ENCODE results near the gene MRPL4.
"Not testable (repeated sequence)": the region's sequence is repeated elsewhere in the genome, so short reads cannot be mapped to it uniquely, and the experiment has no call there.

Gene MRPL4

DNA sequence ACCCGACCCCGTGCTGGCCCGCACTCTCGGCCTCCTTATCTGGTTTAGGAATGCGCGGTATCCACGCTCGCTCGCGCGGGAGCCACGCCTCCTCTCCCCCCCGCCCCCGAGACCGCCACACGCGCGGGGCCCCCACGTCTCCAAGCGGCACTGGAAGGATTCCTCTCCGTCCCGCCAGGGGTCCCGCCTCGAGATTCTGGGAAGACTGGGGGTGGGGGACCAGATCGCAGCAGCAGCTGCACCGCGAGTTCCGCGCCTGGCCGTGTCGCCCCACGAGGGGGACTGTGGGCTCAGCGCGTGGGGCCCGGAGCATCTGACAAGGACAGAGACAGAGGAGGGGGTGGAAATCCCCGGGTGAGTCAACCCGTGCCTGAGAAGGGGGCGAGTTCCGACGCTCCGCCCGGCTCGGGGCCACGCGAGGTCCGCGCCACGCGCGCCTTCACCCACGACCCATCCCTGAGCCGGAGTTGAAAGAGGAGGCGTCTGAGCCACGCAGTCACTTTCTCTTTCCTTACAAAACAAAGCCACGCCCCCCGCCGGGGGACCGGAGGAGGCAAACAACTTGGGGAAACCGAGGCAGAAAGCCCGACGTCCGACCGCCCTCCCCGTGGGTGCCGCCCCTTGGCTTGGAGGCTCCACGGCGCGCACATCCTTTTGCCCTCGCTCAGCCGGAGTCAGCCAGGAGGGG is 21.7 kb upstream of the MRPL4 start:
- no peak for DNase-seq (ENCODE audit: low spot score)

GRCh38 chr19:10230861-10231611 is 21.0 kb upstream of the MRPL4 start, which contains the start of gene S1PR2:
Gene S1PR2 (minus strand): TSS chr19:10231331. CDS start chr19:10224905, 6,426 bp downstream.
- DNase-seq (ENCODE audit: low spot score) = peak; percentile 66

DNA sequence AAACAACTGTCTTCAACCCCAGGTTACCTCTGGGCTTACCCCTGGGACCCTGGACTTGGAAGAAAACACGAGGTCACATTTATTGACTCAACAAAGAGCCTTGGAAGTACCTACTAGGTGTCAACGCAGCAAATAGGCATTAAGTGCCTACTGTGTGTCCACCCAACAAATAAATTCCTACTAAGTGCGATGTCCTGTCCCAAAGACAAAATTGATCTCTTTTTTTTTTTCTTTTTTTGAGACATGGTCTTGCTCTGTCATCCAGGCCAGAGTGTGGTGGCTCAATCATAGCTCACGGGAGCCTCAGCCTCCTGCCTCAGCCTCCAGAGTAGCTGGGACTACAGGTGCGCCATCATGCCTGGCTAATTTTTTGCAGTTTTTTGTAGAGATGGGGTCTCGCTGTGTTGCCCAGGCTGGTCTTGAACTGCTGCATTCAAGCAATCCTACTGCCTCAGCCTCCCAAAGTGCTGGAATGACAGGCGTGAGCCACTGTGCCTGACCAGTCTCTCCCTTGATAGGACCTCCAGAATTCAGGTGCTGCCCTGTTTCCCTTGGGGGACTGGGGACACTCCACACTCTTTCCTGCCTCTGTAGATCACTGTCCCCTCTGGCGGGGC is 20.3 kb upstream of the MRPL4 start:
- DNase-seq (ENCODE audit: low spot score) = no peak

DNA sequence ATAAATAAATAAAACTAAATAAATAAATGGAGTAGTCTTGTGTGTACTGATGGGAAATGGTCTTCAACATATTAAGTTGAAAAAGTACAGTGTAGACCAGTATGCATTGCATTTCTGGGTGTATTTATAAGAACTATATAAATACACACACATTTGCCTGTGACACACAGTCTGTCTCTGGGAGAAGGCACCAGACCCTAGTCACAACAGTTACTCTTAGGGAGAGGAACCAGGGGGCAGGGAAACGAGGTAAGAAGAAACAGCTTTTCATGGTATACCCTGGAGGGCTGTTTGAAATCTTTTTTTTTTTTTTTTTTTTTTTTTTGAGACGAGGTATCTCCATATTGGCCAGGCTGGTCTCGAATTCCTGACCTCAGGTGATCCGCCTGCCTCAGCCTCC is 18.1 kb upstream of the MRPL4 start:
- no peak for DNase-seq (ENCODE audit: low spot score)

DNA sequence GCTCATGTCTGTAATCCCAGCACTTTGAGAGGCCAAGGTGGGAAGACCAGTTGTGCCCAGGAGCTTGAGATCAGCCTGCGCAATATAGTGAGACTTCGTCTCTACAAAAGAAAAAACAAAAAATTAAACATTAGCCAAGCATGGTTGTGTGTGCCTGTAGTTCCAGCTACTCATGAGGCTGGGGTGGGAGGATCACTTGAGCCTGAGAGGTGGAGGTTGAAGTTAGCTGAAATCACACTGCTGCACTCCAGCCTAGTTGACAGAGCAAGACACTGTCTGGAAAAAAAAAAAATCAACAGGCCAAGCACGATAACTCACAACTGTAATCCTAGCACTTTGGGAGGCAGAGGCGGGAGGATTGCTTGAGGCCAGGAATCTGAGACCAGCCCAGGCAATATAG is 17.0 kb upstream of the MRPL4 start:
- no peak for DNase-seq (ENCODE audit: low spot score)

GRCh38 chr19:10235409-10235808 is 16.6 kb upstream of the MRPL4 start:
- DNase-seq (ENCODE audit: low spot score) = not testable (repeated sequence)

GRCh38 chr19:10237702-10238101 is 14.3 kb upstream of the MRPL4 start:
- DNase-seq (ENCODE audit: low spot score) = no peak

DNA sequence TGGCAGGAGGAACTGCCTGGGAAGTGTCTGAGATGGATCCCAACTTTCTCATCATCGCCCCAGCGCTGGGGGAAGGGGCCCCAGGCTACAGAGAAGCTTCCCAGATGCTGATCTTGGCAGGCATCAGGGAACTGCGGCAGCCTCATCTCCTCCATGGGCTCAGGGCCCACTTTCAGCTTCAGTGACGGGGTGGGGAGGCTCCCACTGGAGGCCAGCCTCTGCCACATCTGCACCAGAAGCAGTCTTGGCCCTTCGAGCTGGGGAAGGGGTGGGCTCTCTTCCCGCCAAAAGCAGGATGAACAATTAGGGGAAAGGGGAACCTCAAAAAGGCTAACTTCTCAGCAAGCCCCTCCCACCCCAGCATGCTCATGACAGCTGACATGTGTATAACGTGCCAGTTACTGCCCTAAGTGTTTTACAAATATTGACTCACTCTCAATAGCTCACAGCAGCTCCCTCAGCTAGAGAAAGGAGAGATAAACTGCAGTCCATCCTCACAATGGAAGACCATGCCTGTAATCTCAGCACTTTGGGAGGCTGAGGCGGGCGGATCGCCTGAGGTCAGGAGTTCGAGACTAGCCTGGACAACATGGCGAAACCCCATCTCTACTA is 13.7 kb upstream of the MRPL4 start:
- no peak for DNase-seq (ENCODE audit: low spot score)

DNA sequence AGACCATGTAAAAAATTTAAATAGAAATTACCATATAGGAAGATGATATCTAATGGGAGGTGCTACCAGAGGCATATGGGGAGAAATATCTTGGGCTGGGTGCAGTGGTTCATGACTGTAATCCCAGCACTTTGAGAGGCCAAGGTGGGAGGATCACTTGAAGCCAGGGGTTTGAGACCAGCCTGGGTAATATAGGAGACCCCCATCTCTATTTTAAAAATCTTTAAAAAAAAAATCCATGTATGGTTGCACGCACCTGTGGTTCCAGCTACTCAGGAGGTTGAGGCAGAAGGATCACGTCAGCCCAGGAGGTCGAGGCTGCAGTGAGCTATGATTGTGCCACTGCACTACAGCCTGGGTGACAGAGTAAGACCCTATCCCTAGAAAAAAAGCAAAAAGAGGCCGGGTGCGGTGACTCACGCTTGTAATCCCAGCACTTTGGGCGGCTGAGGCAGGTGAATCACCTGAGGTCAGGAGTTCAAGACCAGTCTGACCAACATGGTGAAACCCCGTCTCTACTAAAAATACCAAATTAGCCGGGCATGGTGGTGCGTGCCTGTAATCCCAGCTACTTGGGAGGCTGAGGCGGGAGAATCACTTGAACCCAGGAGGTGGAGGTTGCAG is 10.1 kb upstream of the MRPL4 start:
- not testable (repeated sequence) for DNase-seq (ENCODE audit: low spot score)

GRCh38 chr19:10243606-10244005 is 8.4 kb upstream of the MRPL4 start:
- DNase-seq (ENCODE audit: low spot score) = no peak

DNA sequence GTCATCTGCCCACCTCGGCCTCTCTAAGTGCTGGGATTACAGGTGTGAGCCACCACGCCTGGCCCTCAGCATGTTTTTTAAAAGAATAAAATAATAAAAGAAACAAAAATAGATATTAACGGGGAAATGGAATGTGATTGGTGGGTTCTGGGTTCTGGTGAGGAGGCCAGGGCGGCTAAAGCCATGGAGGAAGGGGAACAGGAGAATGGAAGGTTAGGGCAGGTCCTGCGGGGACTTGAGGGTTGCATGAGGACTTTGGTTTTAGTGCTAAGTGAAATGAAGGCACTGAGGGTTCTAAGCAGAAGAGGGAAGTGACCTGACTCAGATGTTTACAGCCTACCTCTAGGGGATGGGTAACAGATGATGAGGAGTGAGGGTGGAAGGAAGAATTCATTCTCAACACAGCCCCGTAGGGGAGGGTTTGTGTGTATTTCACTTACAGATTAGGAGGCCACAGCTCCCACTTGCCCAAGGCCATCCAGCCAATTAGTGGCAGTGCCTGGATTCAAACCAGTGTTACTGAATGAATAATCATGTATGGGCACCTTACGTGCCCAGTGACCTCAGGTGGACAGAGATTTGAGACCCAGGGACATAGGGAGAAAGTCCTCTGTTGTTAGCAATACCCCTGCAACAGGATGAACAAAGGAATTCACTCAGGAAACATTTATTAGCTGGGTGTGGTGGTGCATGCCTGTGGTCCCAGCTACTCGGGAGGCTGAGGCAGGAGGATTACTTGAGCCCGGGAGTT is 6.7 kb upstream of the MRPL4 start:
- no peak for DNase-seq (ENCODE audit: low spot score)

DNA sequence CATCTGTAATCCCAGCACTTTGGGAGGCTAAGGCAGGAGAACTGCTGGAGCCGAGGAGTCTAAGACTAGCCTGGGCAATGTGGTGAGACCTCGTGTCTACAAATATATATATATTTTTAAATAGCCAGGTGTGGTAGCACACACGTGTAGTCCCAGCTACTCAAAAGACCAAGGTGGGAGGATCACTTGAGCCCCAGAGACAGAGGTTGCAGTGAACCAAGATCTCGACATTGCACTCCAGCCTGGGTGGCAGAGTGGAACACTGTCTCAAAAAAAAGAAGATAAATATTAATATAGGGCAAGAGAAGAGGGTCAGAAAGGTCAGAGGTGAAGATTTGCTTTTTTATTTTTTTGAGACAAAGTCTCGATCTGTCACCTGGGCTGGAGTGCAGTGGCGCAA is 5.5 kb upstream of the MRPL4 start:
- DNase-seq (ENCODE audit: low spot score) = no peak

DNA sequence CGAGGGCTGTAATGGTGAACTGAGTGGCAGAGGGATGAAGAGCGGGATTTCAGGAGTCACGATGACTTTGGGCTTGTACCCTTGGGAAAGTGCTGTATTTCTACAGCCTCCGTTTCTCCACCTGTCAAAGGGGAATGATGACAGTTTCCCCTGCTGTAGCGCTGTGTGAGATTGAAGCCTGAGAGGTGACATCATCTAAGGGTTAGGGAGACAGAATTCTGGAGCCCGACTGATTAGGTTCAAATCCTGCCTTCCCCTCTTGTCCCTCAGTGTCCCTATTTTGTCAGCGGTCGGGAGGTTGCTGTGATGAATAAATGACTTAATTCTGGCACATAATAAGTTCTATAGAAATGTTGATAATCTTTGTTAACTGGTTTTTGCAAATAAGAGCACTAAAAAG is 693 bp downstream of the MRPL4 start:
- DNase-seq (ENCODE audit: low spot score) = no peak

- no peak for DNase-seq (ENCODE audit: low spot score)
Observed at GRCh38 chr19:10254244-10254643, 2.2 kb downstream of the MRPL4 start.

DNA sequence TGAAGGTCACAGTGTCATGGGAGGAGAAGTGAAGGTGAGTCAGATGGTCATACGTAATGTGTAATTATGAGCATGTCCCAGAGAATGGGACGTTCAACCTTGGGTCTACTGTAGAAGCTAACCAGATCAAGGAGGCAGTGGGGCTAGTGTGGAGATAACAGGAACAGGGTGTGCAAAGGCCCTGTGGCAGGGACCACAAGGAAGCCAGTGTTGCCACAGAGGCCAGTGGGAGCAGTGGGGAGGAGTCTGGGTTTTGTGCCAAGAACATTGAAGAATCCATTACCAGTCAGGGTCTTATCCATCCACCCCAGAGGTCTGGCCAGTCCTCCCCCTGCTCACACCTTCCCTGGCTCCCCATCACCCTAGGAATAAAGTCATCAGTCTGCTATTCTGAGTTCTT is 3.3 kb downstream of the MRPL4 start:
- DNase-seq (ENCODE audit: low spot score) = no peak

DNA sequence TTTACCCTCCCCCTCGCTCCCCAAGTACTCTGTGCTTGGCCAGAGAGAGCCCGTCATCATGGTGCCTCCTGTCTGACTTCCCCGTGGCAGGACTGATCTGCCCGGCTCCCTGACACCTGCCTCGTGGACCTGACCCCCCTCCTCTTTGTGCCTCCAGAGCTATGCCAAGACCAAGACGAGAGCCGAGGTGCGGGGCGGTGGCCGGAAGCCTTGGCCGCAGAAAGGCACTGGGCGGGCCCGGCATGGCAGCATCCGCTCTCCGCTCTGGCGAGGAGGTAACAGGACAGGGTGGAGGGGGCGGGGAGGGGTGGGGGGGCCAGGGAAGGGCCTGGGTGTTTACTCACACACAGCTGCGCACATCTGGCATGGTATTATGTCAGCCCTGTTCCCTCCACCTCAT is 4.5 kb downstream of the MRPL4 start:
- no peak for DNase-seq (ENCODE audit: low spot score)

- DNase-seq (ENCODE audit: low spot score) = no peak
Observed at GRCh38 chr19:10256970-10257615, 5.1 kb downstream of the MRPL4 start.

GRCh38 chr19:10258080-10258710 is 6.2 kb downstream of the MRPL4 start:
- DNase-seq (ENCODE audit: low spot score) = no peak

GRCh38 chr19:10259162-10259905 is 7.3 kb downstream of the MRPL4 start:
- DNase-seq (ENCODE audit: low spot score) = peak; percentile 85

DNA sequence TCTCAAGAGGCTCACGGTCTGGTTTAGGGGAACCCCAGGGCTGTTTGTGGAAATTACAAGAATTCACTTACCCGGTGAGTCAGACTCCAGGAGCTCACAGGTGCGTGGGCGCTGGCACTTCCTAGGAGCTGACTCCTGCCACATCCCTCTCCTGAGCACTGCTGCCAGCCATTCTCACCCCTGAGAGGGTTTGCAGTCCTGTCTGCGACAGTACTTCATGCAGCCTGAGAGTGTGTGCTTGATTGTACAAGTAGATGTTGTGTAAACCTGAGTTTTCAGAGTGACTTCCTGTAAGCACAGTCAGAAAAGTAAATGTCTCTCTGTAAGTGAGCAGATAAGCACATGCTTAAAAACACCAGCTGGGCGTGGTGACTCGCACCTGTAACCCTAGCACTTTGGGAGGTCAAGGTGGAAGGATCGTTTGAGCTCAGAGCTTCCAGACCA is 8.1 kb downstream of the MRPL4 start:
- DNase-seq (ENCODE audit: low spot score) = no peak

All from kidney capillary endothelial cell (primary cell).